ENCODE results near the gene OPCML.

The OPCML gene

DNA sequence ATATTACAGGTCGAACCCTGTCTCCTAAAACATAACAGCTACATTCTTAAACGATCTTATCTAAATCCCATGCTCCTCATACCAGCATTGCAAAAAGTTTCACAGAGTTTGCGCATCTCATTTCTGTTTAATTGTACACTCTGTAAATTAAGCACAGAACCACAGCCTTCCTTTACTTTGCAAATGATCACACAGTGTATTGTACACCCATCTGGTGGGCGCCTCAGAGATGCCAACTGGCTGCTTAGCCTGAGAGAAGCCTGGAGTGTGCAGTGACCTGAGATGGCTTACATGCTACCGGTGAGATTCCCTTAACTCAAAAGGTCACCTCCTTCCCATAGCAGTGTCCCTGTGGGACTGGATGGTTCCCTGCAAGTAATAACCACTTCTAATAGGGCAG lies 1077.3 kb downstream of the OPCML start:
- DNase-seq, result no peak
- H3K4me2 ChIP-seq (ENCODE audit: low read depth, low read length), result no peak overlapping the region
- H3K4me3 ChIP-seq (ENCODE audit: low read length), result no peak overlapping the region
- no peaks in the 10 kb centered on the region for H3K4me1 ChIP-seq (ENCODE audit: low read length)
- H3K9ac ChIP-seq (ENCODE audit: low read length), result no peak overlapping the region
- no peaks in the 10 kb centered on the region for H3K9me2 ChIP-seq (replicated peaks; ENCODE audit: insufficient read depth, low read length)
- H3F3A ChIP-seq (ENCODE audit: insufficient read depth, low read length), result no peaks in the 10 kb centered on the region
- no peak overlapping the region for H3K27ac ChIP-seq (ENCODE audit: low read length)
- H4K20me1 ChIP-seq (ENCODE audit: insufficient read depth, low read length), result no peaks in the 10 kb centered on the region
- H3K36me3 ChIP-seq (replicated peaks; ENCODE audit: insufficient read depth, low read length), result no peaks in the 10 kb centered on the region
- TF ChIP-seq EZH2phosphoT487 (IDR thresholded peaks at IDR 0.05; ENCODE audit: low read length) (no peak), EZH2 (optimal IDR thresholded peaks at IDR 0.05; ENCODE audit: low read depth, low read length) (no peak)
- TF ChIP-seq, protein P1, sequence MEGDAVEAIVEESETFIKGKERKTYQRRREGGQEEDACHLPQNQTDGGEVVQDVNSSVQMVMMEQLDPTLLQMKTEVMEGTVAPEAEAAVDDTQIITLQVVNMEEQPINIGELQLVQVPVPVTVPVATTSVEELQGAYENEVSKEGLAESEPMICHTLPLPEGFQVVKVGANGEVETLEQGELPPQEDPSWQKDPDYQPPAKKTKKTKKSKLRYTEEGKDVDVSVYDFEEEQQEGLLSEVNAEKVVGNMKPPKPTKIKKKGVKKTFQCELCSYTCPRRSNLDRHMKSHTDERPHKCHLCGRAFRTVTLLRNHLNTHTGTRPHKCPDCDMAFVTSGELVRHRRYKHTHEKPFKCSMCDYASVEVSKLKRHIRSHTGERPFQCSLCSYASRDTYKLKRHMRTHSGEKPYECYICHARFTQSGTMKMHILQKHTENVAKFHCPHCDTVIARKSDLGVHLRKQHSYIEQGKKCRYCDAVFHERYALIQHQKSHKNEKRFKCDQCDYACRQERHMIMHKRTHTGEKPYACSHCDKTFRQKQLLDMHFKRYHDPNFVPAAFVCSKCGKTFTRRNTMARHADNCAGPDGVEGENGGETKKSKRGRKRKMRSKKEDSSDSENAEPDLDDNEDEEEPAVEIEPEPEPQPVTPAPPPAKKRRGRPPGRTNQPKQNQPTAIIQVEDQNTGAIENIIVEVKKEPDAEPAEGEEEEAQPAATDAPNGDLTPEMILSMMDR (IDR thresholded peaks at IDR 0.05; ENCODE audit: low read length), result no peak
- no peaks in the 10 kb centered on the region for H3K79me2 ChIP-seq (ENCODE audit: low read length)
- no peak overlapping the region for H2AFZ ChIP-seq (ENCODE audit: low read length)
- H3K27me3 ChIP-seq (replicated peaks; ENCODE audit: insufficient read depth, low read length), result no peaks in the 10 kb centered on the region
- H3K9me3 ChIP-seq (replicated peaks; ENCODE audit: insufficient read depth, low read length), result no peaks in the 10 kb centered on the region

DNA sequence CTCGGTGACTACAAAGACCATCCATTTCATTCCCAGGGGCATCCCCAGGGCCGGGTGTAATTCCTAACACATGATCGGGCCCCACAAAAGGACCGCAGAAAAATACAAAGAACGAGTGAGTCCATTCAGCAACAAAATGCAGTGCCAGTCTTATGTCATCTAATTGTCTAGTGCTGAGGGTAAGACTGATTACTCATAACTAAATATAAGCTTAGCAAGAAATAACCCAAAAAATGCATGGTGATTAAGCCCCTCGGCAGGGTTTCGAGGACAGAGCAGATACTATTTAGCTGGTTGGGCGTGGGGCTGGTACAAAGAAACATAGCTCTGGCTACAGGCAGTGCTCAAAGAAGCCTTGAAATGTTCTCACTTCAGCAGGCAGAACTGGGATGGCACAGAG lies 1078.9 kb downstream of the OPCML start:
- no peaks in the 10 kb centered on the region for H3K4me1 ChIP-seq (ENCODE audit: low read length)
- no peaks in the 10 kb centered on the region for H4K20me1 ChIP-seq (ENCODE audit: insufficient read depth, low read length)
- DNase-seq, result no peak
- H3K9me2 ChIP-seq (replicated peaks; ENCODE audit: insufficient read depth, low read length), result no peaks in the 10 kb centered on the region
- no peaks in the 10 kb centered on the region for H3K79me2 ChIP-seq (ENCODE audit: low read length)
- H3F3A ChIP-seq (ENCODE audit: insufficient read depth, low read length), result no peaks in the 10 kb centered on the region
- H3K4me3 ChIP-seq (ENCODE audit: low read length), result no peak overlapping the region
- no peak overlapping the region for H3K9ac ChIP-seq (ENCODE audit: low read length)
- H3K27me3 ChIP-seq (replicated peaks; ENCODE audit: insufficient read depth, low read length), result no peaks in the 10 kb centered on the region
- no peak overlapping the region for H2AFZ ChIP-seq (ENCODE audit: low read length)
- TF ChIP-seq, protein P1 (IDR thresholded peaks at IDR 0.05; ENCODE audit: low read length), result no peak
- TF ChIP-seq EZH2 (optimal IDR thresholded peaks at IDR 0.05; ENCODE audit: low read depth, low read length) (no peak), EZH2phosphoT487 (IDR thresholded peaks at IDR 0.05; ENCODE audit: low read length) (no peak)
- no peak overlapping the region for H3K27ac ChIP-seq (ENCODE audit: low read length)
- H3K4me2 ChIP-seq (ENCODE audit: low read depth, low read length), result no peak overlapping the region
- no peaks in the 10 kb centered on the region for H3K36me3 ChIP-seq (replicated peaks; ENCODE audit: insufficient read depth, low read length)
- no peaks in the 10 kb centered on the region for H3K9me3 ChIP-seq (replicated peaks; ENCODE audit: insufficient read depth, low read length)

DNA sequence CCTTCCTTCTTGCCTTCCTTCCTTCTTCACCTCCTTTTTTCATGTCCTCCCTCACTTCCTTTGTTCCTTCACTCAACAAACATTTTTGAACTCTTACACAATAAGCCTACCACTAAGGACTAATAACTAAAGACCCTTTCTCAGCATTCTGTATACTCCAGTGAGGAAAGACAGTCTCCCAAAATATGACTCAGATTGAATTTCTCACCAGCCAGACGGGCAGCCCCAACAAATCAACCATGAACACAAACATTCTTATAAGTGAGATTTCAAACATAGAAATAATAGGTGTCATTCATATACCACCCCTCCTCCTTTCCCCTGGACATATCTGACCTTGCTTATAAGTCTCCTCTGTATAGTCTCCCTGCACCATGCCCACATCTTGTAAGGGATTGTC lies 1079.7 kb downstream of the OPCML start:
- TF ChIP-seq, protein P1 (IDR thresholded peaks at IDR 0.05; ENCODE audit: low read length), result no peak
- TF ChIP-seq EZH2 (optimal IDR thresholded peaks at IDR 0.05; ENCODE audit: low read depth, low read length) (no peak), EZH2phosphoT487 (IDR thresholded peaks at IDR 0.05; ENCODE audit: low read length) (no peak)

More for the DNA sequence above, 1079.7 kb downstream of the OPCML start:
- Histone ChIP-seq H3K27me3 (replicated peaks; ENCODE audit: insufficient read depth, low read length) (no peaks in the 10 kb centered on the region), H3K4me1 (ENCODE audit: low read length) (no peaks in the 10 kb centered on the region), H3K9me3 (replicated peaks; ENCODE audit: insufficient read depth, low read length) (no peaks in the 10 kb centered on the region), H3K79me2 (ENCODE audit: low read length) (no peaks in the 10 kb centered on the region), H3K36me3 (replicated peaks; ENCODE audit: insufficient read depth, low read length) (no peaks in the 10 kb centered on the region), H3F3A (ENCODE audit: insufficient read depth, low read length) (no peaks in the 10 kb centered on the region), H3K4me3 (ENCODE audit: low read length) (no peak overlapping the region), H3K9ac (ENCODE audit: low read length) (no peak overlapping the region), H4K20me1 (ENCODE audit: insufficient read depth, low read length) (no peaks in the 10 kb centered on the region), H3K9me2 (replicated peaks; ENCODE audit: insufficient read depth, low read length) (no peaks in the 10 kb centered on the region), H3K27ac (ENCODE audit: low read length) (no peak overlapping the region), H2AFZ (ENCODE audit: low read length) (no peak overlapping the region), H3K4me2 (ENCODE audit: low read depth, low read length) (no peak overlapping the region)
- DNase-seq, result no peak
